ENCODE measurements around the gene RFT1. TPM values are rescaled to one million over a fixed set of nuclear protein-coding genes. Genes with fewer than 3 reads are reported as not detected.

The RFT1 gene
- total RNA-seq, 3 donors from 2014 or later, result 14.7 to 18.7 (median 15.2) TPM

DNA sequence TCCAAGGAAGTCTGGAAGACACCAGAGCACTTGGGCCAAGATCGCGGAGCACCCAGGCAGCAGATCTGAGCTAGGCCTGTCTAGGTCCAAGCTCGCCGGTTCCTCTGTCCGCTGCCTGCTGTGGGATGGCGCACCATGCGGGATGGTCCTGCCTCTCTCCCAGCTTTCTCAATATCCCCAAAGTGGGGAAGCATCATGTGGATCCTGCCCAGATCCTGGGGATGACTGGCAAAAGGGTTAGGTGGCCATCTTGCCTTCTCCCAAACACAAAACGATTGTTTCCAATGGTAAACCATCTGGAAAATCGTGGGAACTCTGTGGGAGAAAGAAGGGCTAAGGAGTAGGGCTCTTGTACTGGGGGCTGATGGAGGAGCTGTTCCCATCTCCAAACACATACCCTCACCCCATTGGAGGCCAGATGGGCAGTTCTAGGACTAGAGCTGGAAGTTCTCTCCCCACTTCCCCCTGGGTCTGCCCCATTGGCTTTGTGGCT is 39.6 kb upstream of the RFT1 start:
- Histone ChIP-seq H3K36me3 (ENCODE audit: low read depth) (no peaks in the 10 kb centered on the region), H3K9me3 (no peaks in the 10 kb centered on the region), H3K4me3 (no peak overlapping the region), H3K4me1 (ENCODE audit: low read depth) (peaks cover 22% of the 10 kb centered on the region)
- DNase-seq, result no peak
- TF ChIP-seq, protein P1, sequence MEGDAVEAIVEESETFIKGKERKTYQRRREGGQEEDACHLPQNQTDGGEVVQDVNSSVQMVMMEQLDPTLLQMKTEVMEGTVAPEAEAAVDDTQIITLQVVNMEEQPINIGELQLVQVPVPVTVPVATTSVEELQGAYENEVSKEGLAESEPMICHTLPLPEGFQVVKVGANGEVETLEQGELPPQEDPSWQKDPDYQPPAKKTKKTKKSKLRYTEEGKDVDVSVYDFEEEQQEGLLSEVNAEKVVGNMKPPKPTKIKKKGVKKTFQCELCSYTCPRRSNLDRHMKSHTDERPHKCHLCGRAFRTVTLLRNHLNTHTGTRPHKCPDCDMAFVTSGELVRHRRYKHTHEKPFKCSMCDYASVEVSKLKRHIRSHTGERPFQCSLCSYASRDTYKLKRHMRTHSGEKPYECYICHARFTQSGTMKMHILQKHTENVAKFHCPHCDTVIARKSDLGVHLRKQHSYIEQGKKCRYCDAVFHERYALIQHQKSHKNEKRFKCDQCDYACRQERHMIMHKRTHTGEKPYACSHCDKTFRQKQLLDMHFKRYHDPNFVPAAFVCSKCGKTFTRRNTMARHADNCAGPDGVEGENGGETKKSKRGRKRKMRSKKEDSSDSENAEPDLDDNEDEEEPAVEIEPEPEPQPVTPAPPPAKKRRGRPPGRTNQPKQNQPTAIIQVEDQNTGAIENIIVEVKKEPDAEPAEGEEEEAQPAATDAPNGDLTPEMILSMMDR (IDR thresholded peaks at IDR 0.05), result no peak
- intact Hi-C loops (cut with DNase I, micrococcal nuclease), result no loop called here
- ATAC-seq, result no peak

- Histone ChIP-seq H3K9me3 (no peaks in the 10 kb centered on the region), H3K36me3 (ENCODE audit: low read depth) (no peaks in the 10 kb centered on the region), H3K4me1 (ENCODE audit: low read depth) (peaks cover 22% of the 10 kb centered on the region), H3K4me3 (no peak overlapping the region)
- DNase-seq (no peak), ATAC-seq (no peak)
- TF ChIP-seq, protein P1 (IDR thresholded peaks at IDR 0.05), result no peak
- intact Hi-C loops (cut with DNase I, micrococcal nuclease), result no loop called here
Measured at GRCh38 chr3:53169045-53169831, 39.0 kb upstream of the RFT1 start.

- DNase-seq (no peak), ATAC-seq (no peak)
- intact Hi-C loops (cut with DNase I, micrococcal nuclease), result no loop called here
- TF ChIP-seq, protein P1 (IDR thresholded peaks at IDR 0.05), result no peak
- Histone ChIP-seq H3K9me3 (no peaks in the 10 kb centered on the region), H3K4me3 (no peak overlapping the region), H3K36me3 (ENCODE audit: low read depth) (no peaks in the 10 kb centered on the region), H3K4me1 (ENCODE audit: low read depth) (peaks cover 23% of the 10 kb centered on the region)
Measured at GRCh38 chr3:53168175-53168923, 38.1 kb upstream of the RFT1 start.

- intact Hi-C loops (cut with DNase I, micrococcal nuclease), result no loop called here
- ATAC-seq, result no peak
- TF ChIP-seq, protein P1 (IDR thresholded peaks at IDR 0.05), result no peak
- H3K36me3 ChIP-seq (ENCODE audit: low read depth), result no peaks in the 10 kb centered on the region
- no peaks in the 10 kb centered on the region for H3K9me3 ChIP-seq
- no peak for DNase-seq
- no peak overlapping the region for H3K4me3 ChIP-seq
- H3K4me1 ChIP-seq (ENCODE audit: low read depth), result peaks cover 25% of the 10 kb centered on the region
Measured at GRCh38 chr3:53167418-53168174, 37.4 kb upstream of the RFT1 start.

GRCh38 chr3:53166781-53167291 is 36.6 kb upstream of the RFT1 start:
- peak; percentile 27 for ATAC-seq
- no peak overlapping the region for H3K4me3 ChIP-seq
- peaks cover 26% of the 10 kb centered on the region for H3K4me1 ChIP-seq (ENCODE audit: low read depth)
- peak in 1 of 3 donors; percentile 81 for DNase-seq
- TF ChIP-seq, protein P1 (IDR thresholded peaks at IDR 0.05), result no peak
- intact Hi-C loops (cut with DNase I, micrococcal nuclease), result no loop called here
- no peaks in the 10 kb centered on the region for H3K9me3 ChIP-seq
- H3K36me3 ChIP-seq (ENCODE audit: low read depth), result no peaks in the 10 kb centered on the region
